GM21367 (cell line): ENCODE measurements around the gene RABAC1.
"Not testable (repeated sequence)": the region's sequence is repeated elsewhere in the genome, so short reads cannot be mapped to it uniquely, and the experiment has no call there.

Experiments used
- ATAC-seq: cut with Tn5 transposase; IDR thresholded peaks from one replicate; pipeline ENCODE4 v1.9.1; 2021; ENCODE audit not compliant: unreplicated experiment

RABAC1 gene

GRCh38 chr19:41918095-41918494 lies 41.0 kb downstream of the RABAC1 start:
- ATAC-seq = no peak

GRCh38 chr19:41917676-41918075 lies 41.4 kb downstream of the RABAC1 start:
- ATAC-seq = no peak

GRCh38 chr19:41915776-41916414 lies 43.2 kb downstream of the RABAC1 start:
- no peak for ATAC-seq

DNA sequence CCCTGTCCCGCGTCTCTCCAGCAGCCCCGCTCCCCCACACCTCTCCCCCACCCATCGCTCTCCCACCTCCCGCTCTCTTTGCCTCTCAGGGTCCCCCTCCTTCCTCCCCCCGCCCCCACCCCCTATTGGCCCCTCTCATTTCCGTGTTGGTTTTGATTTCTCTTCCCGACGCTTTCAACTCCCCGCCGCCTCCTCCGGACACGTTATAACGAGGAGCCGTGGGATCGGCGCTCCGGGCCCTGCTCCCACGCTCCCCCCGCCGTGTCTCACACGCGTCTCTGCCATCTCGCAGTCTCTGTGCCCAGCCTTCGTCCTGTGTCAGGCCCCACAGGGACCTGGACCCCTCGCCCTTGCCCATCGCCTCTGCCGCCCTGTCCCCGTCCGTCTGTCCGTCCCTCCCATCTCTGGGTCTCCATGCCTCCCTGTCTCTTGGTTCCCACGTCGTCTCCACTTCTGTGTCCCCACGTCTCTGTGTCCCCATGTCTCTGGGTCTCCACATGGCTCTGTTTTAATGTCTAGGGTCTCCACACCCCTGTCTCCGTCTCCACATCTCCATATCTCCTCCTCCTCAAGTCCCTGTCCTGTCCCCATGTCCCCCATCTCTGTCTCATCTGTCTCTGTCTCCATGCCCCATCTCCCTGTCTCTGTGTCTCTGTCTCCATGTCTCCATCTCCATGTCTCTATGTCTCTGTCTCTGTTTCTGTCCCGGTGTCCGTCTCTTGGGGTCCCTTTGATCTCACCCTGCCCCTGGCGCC lies 43.9 kb downstream of the RABAC1 start:
- ATAC-seq = no peak

- not testable (repeated sequence) for ATAC-seq
Observed at GRCh38 chr19:41914424-41914834, 44.7 kb downstream of the RABAC1 start.

DNA sequence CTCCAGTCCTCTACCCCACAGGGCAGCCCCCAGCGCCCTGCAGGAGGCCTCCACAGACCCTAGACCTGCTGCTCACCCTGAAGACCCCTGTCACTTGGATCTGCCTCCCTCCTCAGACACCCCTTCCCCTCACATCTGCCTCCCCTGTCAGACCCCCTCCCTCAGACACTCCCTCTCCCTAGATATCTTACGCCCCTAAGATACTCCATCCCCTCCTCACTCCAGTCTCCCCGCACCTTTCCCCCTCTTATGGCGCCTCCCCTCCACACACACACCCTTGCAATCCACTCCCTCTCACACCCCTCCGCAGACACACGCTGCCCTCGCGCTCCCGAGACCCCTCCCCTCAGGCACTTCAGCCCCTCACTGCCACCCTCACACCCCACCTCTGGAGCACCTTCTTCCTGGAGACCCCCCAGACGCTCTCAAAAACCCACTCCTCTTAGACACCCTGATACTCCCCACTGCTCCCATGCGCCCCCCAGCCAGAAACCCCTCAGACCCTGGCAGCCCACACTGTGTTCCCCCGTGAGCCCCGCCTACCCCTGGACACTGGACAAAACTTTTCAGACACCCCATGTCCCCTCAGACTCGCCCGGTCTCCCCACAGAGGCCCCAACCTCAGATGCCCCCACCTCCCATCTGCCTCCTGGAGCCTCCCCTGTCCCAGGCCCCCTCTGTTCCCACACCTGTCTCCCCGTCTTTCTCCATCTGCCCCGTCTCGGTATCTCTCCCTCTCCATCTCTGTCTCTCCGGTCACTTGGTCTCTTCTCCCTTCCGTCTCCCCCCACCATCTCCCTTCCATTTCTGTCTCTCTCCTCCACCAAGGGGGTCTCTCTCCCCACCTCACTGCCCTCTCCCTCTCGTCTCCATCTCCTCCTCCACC lies 45.3 kb downstream of the RABAC1 start:
- ATAC-seq = no peak

DNA sequence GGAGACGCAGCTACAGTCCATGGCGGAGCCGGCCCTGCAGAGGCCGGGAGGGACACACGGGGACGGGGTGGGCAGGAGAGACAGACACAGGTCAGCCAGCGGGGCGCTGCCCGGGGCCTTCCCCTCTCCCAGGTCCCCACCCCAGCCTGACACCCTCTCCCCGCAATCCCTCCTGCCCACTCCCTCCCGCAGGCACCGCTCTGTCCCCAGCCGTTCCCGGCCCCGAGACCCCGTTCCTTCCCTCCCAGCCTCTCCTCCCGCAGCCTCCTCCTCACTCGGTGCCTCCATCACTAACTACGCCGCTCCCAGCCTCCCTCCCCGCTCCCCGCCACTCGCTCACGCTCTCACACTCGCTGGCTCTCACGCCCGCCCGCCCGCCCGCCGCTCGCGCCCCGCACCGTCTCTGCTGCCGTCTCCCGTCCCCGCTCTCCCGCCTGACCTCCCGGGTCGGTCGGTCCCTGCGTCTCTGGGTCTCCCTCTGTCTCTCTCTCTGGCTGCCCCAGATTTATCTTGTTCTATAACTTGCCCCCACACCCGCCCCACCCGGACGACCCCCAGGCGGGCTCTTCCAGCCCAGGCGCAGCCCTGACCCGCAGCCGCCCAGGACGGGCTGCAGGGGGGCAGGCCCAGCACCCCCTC lies 46.1 kb downstream of the RABAC1 start:
- no peak for ATAC-seq

GRCh38 chr19:41911889-41912731 lies 47.0 kb downstream of the RABAC1 start:
- ATAC-seq = no peak

- no peak for ATAC-seq
Observed at GRCh38 chr19:41910992-41911888, 47.9 kb downstream of the RABAC1 start.

- no peak for ATAC-seq
Observed at GRCh38 chr19:41910240-41910991, 48.7 kb downstream of the RABAC1 start.

DNA sequence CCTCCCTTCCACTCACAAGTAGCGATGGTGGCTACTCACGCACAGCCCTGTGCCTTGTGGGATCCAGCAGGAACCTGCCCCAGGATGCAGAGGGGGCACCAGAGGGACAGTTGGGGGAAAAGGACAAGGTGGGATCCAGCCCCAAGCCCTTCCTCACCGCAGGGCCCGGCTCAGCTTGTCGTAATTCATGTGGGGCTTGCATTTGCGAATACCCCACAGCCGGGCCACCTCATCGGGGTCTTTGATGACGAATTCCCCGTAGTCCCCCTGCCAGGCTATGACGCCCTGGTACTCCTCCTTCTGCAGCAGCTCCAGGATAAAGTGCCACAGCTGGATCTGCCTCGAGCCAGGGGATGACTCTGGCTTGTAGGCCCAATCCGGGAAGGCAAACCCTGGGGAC lies 49.4 kb downstream of the RABAC1 start:
- ATAC-seq = no peak

GRCh38 chr19:41908724-41909464 lies 50.2 kb downstream of the RABAC1 start:
- ATAC-seq = no peak

- no peak for ATAC-seq
Observed at GRCh38 chr19:41907994-41908615, 51.0 kb downstream of the RABAC1 start.

GRCh38 chr19:41906916-41907680 lies 52.0 kb downstream of the RABAC1 start:
- no peak for ATAC-seq
